Stomach (tissue), 4 donors: ENCODE data around the gene LACTB.

Source experiments
- CTCF ChIP-seq, 7 experiments: fragments of 450-650 bp in 4 of 7; fragments of 200-600 bp in 3 of 7; sonication (generic) in 3 of 7; IDR thresholded peaks; one replicate each; pipeline ENCODE4 v1.5.1; 2016 to 2019; ENCODE audit warnings: antibody characterized with exemption in 7 of 7, control low read depth in 2 of 7, mild to moderate bottlenecking in 1 of 7
- POLR2A ChIP-seq, 4 donors: fragments of 450-650 bp; IDR thresholded peaks; one replicate each; pipeline ENCODE4 v1.6.1; 2016; ENCODE audit warnings: antibody characterized with exemption in 4 of 4, control low read depth in 2 of 4, mild to moderate bottlenecking in 1 of 4, moderate library complexity in 1 of 4
- POLR2AphosphoS5 ChIP-seq, 3 donors: sonication (generic); formaldehyde crosslinking; IDR thresholded peaks; one replicate each; pipeline ENCODE4 v1.6.1; 2016; ENCODE audit warnings: antibody characterized with exemption in 3 of 3

GRCh38 chr15:63135281-63135680 is 13.6 kb downstream of the LACTB start:
- no peak for TF ChIP-seq POLR2A (IDR thresholded peaks at IDR 0.05)
- TF ChIP-seq CTCF (IDR thresholded peaks at IDR 0.05), result no peak
- TF ChIP-seq POLR2AphosphoS5 (IDR thresholded peaks at IDR 0.05), result no peak
